Endothelial cell of umbilical vein (primary cell): Measurements from ENCODE around the gene HK3. TPM values are rescaled to one million over a fixed set of nuclear protein-coding genes. Genes with fewer than 3 reads are reported as not detected.

ENCODE experiments used
- BruUV-seq: library from RNA; stranded (reverse); fragments of 400-500 nt; replicated peaks from 2 replicates; lab custom pipeline; 2021; lab: Mats Ljungman, UMichigan
- CTCF ChIA-PET: fragments of 300-600, 350-600 bp; sonication (Branson Sonifier 250); formaldehyde crosslinking; loops from one replicate; lab custom pipeline; 2021; ENCODE audit warnings: antibody characterized with exemption, inconsistent platforms; lab: Charles Lee
- POLR2A ChIA-PET: fragments of 300-600, 350-600 bp; sonication (Branson Sonifier 250); formaldehyde crosslinking; loops from one replicate; lab custom pipeline; 2021; ENCODE audit warnings: antibody characterized with exemption, inconsistent platforms; lab: Charles Lee
- DNase-seq: peaks from one replicate; pipeline ENCODE4 v3.0.0-alpha.2; 2011; ENCODE audit warnings: low read depth, low spot score
- FAIRE-seq: peaks from 2 replicates; lab custom pipeline; 2011; peaks lifted over from hg19 to GRCh38; lab: Jason Lieb, UNC
- H2AFZ ChIP-seq: 2 replicates; pipeline ENCODE4 v1.6.0; 2012; ENCODE audit warnings: low read depth, low read length, control low read depth, inconsistent platforms
- H3K27ac ChIP-seq: 2 replicates; pipeline ENCODE4 v1.5.1; 2011; ENCODE audit warnings: low read depth, mild to moderate bottlenecking, control low read depth, low read length, moderate library complexity; ENCODE audit not compliant: insufficient read depth
- H3K27me3 ChIP-seq, 2 experiments: 2 replicates each; pipeline versions ENCODE4 v1.6.0 to v1.6.1; 2011; ENCODE audit warnings: low read length in 2 of 2, mixed read lengths in 1 of 2; ENCODE audit not compliant: control insufficient read depth in 2 of 2, insufficient read depth in 2 of 2
- H3K36me3 ChIP-seq, 2 experiments: 2 replicates in 1 of 2; 3 replicates in 1 of 2; pipeline ENCODE4 v1.5.1; 2011; ENCODE audit warnings: low read length in 2 of 2, mild to moderate bottlenecking in 1 of 2, moderate library complexity in 1 of 2; ENCODE audit not compliant: control insufficient read depth in 2 of 2, insufficient read depth in 2 of 2; ENCODE audit errors: extremely low read depth in 1 of 2
- H3K4me1 ChIP-seq: 3 replicates; pipeline ENCODE4 v1.5.1; 2011; ENCODE audit warnings: mild to moderate bottlenecking, low read length; ENCODE audit not compliant: control insufficient read depth, insufficient read depth; ENCODE audit errors: extremely low read depth
- H3K4me2 ChIP-seq: 2 replicates; pipeline ENCODE4 v1.6.1; 2011; ENCODE audit warnings: low read length, control low read depth, mixed read lengths; ENCODE audit not compliant: insufficient read depth
- H3K4me3 ChIP-seq, 3 experiments: fragments of 200-600 bp in 1 of 3; sonication (generic), shearing (Covaris generic) in 1 of 3; replicated peaks in 1 of 3; 2 replicates each; pipeline ENCODE4 v1.5.1; 2011 to 2016; ENCODE audit warnings: control low read depth in 3 of 3, low read length in 3 of 3, mild to moderate bottlenecking in 2 of 3, inconsistent platforms in 1 of 3, low read depth in 1 of 3, moderate library complexity in 1 of 3; ENCODE audit not compliant: insufficient read depth in 1 of 3
- H3K79me2 ChIP-seq: 2 replicates; pipeline ENCODE4 v1.6.0; 2012; ENCODE audit warnings: low read length, inconsistent platforms; ENCODE audit not compliant: control insufficient read depth, insufficient read depth
- H3K9ac ChIP-seq: replicated peaks from 2 replicates; pipeline ENCODE3; 2011; ENCODE audit warnings: low read length, control low read depth; ENCODE audit not compliant: insufficient read depth; ENCODE audit errors: extremely low read depth
- H3K9me1 ChIP-seq: replicated peaks from 3 replicates; pipeline ENCODE4 v1.6.0; 2011; ENCODE audit warnings: mild to moderate bottlenecking, low read length; ENCODE audit not compliant: control insufficient read depth, insufficient read depth; ENCODE audit errors: extremely low read depth
- H3K9me3 ChIP-seq: replicated peaks from 2 replicates; pipeline ENCODE4 v1.5.1; 2012; ENCODE audit warnings: low read length, inconsistent platforms; ENCODE audit not compliant: control insufficient read depth, insufficient read depth
- H4K20me1 ChIP-seq: replicated peaks from 2 replicates; pipeline ENCODE3; 2011; ENCODE audit warnings: mild to moderate bottlenecking, low read length; ENCODE audit not compliant: control insufficient read depth, insufficient read depth; ENCODE audit errors: extremely low read depth
- EZH2 ChIP-seq: IDR thresholded peaks from 2 replicates; pipeline ENCODE4 v1.6.1; 2012; ENCODE audit warnings: borderline replicate concordance, low read depth, mild to moderate bottlenecking, moderate library complexity, low read length, inconsistent platforms; ENCODE audit not compliant: severe bottlenecking
- FOS ChIP-seq: IDR thresholded peaks from 2 replicates; pipeline ENCODE4 v1.6.1; 2011; ENCODE audit warnings: mild to moderate bottlenecking, low read length, moderate library complexity, borderline replicate concordance; ENCODE audit not compliant: insufficient read depth
- GATA2 ChIP-seq: IDR thresholded peaks from 2 replicates; pipeline ENCODE4 v1.7.0; 2011; ENCODE audit warnings: low read depth, mild to moderate bottlenecking, moderate library complexity, mixed read lengths, low read length; ENCODE audit not compliant: insufficient read length, insufficient read depth
- JUN ChIP-seq: IDR thresholded peaks from 2 replicates; pipeline ENCODE4 v1.6.1; 2011; ENCODE audit warnings: borderline replicate concordance, low read depth; ENCODE audit not compliant: insufficient read length, insufficient read depth
- MAX ChIP-seq: IDR thresholded peaks from 2 replicates; pipeline ENCODE4 v1.6.1; 2011; ENCODE audit not compliant: insufficient read depth, insufficient read length
- MYC ChIP-seq: IDR thresholded peaks from one replicate; pipeline ENCODE4 v1.6.1; 2011; ENCODE audit warnings: mild to moderate bottlenecking, low read depth, low read length
- POLR2A ChIP-seq: IDR thresholded peaks from 2 replicates; pipeline ENCODE4 v1.6.1; 2012; ENCODE audit warnings: low read depth, mild to moderate bottlenecking, control low read depth, low read length
- POLR2AphosphoS5 ChIP-seq: IDR thresholded peaks from 2 replicates; pipeline ENCODE4 v1.6.1; 2012; ENCODE audit warnings: low read depth, mild to moderate bottlenecking, control low read depth, low read length, moderate library complexity; ENCODE audit not compliant: insufficient read depth
- dilution Hi-C: fragments of 300-500 bp; cut with MboI; formaldehyde crosslinking; loops from one replicate; pipeline ENCODE4 v1.15.0; 2019; ENCODE audit warnings: low sequenced_read_pairs; ENCODE audit not compliant: extremely low pct_ligation_motif_present
- intact Hi-C: fragments of 100-400 bp; cut with micrococcal nuclease; formaldehyde crosslinking; loops from one replicate; pipeline ENCODE4 v1.10.0; 2022
- polyA plus RNA-seq, 4 experiments: library from polyadenylated mRNA; depleted of rRNA in 3 of 4; stranded (reverse) in 3 of 4; unstranded in 1 of 4; fragments of >200 nt; gene quantifications; 2 replicates each; pipeline versions ENCODE4 v1.2.1 to v1.2.3, GENCODE V29; 2011 to 2012; ENCODE audit warnings: missing spikeins in 1 of 4
- total RNA-seq: library from RNA; stranded (reverse); gene quantifications from 2 replicates; pipeline ENCODE4 v1.2.3, GENCODE V29; 2021
- TF ChIP-seq, protein P1 (sequence below), 2 donors: IDR thresholded peaks; 1 replicate in 1 of 2; 2 replicates in 1 of 2; pipeline ENCODE4 v1.5.1; 2011; ENCODE audit warnings: low read length in 2 of 2, mild to moderate bottlenecking in 2 of 2, moderate library complexity in 2 of 2, control low read depth in 1 of 2, inconsistent platforms in 1 of 2, low read depth in 1 of 2; ENCODE audit not compliant: insufficient read depth in 1 of 2; ENCODE audit errors: extremely low read depth in 1 of 2

Gene HK3
- total and polyA plus RNA-seq, 2 donors (not counting 3 experiments of a cell fraction or from before 2014, with no cell fraction given) = not detected

- H3K27me3 ChIP-seq = no peaks in the 10 kb centered on the region
- no peak for FAIRE-seq
- CTCF ChIA-PET = interaction anchor here (1.2 to 1.4 kb wide), 2 partner anchors 8 to 217 kb away, joined by 4 read pairs; no protein-coding TSS in a partner anchor
These were observed 21.3 kb downstream of the HK3 start for GRCh38 chr5:176877793-176878331.

More at GRCh38 chr5:176877793-176878331, 21.3 kb downstream of the HK3 start:
- dilution Hi-C loops (no loop called here), intact Hi-C loops (no loop called here)
- Histone ChIP-seq H3K27ac (no peak overlapping the region), H3K4me2 (no peak overlapping the region), H2AFZ (no peak overlapping the region), H3K4me1 (no peaks in the 10 kb centered on the region), H3K36me3 (no peaks in the 10 kb centered on the region), H3K79me2 (no peaks in the 10 kb centered on the region), H4K20me1 (no peaks in the 10 kb centered on the region), H3K9me1 (no peaks in the 10 kb centered on the region), H3K9me3 (no peaks in the 10 kb centered on the region), H3K4me3 (no peak overlapping the region), H3K9ac (no peak overlapping the region)
- POLR2A ChIA-PET = no interaction called here
- BruUV-seq = no TSS peak
- no peak for DNase-seq
- TF ChIP-seq POLR2AphosphoS5 (no peak), MYC (no peak), JUN (no peak), FOS (no peak), GATA2 (no peak), MAX (no peak), EZH2 (no peak), POLR2A (no peak)
- TF ChIP-seq, protein P1, sequence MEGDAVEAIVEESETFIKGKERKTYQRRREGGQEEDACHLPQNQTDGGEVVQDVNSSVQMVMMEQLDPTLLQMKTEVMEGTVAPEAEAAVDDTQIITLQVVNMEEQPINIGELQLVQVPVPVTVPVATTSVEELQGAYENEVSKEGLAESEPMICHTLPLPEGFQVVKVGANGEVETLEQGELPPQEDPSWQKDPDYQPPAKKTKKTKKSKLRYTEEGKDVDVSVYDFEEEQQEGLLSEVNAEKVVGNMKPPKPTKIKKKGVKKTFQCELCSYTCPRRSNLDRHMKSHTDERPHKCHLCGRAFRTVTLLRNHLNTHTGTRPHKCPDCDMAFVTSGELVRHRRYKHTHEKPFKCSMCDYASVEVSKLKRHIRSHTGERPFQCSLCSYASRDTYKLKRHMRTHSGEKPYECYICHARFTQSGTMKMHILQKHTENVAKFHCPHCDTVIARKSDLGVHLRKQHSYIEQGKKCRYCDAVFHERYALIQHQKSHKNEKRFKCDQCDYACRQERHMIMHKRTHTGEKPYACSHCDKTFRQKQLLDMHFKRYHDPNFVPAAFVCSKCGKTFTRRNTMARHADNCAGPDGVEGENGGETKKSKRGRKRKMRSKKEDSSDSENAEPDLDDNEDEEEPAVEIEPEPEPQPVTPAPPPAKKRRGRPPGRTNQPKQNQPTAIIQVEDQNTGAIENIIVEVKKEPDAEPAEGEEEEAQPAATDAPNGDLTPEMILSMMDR (IDR thresholded peaks at IDR 0.05; ENCODE audit: extremely low read depth in 1 of 2, insufficient read depth in 1 of 2, low read depth in 1 of 2, low read length in 2 of 2) = no peak
